ENCODE results near the gene CYP27C1. TPM values are rescaled to one million over a fixed set of nuclear protein-coding genes. Genes with fewer than 3 reads are reported as not detected.

CYP27C1 gene
- total RNA-seq, 4 donors from 2014 or later, result 0.95 to 4.6 (median 1.6) TPM

GRCh38 chr2:127185093-127185492, 35.0 kb downstream of the CYP27C1 start:
- no peak for DNase-seq

GRCh38 chr2:127183771-127184170, 36.3 kb downstream of the CYP27C1 start:
- Histone ChIP-seq H3K4me3 (no peak overlapping the region), H3K4me1 (no peaks in the 10 kb centered on the region), H3K27ac (no peak overlapping the region), H3K27me3 (no peaks in the 10 kb centered on the region), H3K9me3 (no peaks in the 10 kb centered on the region), H3K36me3 (no peaks in the 10 kb centered on the region)
- 79 to 86% methylated on average over 3 of the region's 3 CpGs for WGBS, 2 donors
- intact Hi-C loops (cut with DNase I), result no loop called here
- DNase-seq, result no peak
- no peak for TF ChIP-seq POLR2A (IDR thresholded peaks at IDR 0.05)
- no peak for TF ChIP-seq CTCF (IDR thresholded peaks at IDR 0.05)

More at GRCh38 chr2:127185093-127185492, 35.0 kb downstream of the CYP27C1 start:
- intact Hi-C loops (cut with DNase I), result no loop called here
- Histone ChIP-seq H3K4me1 (no peaks in the 10 kb centered on the region), H3K4me3 (no peak overlapping the region), H3K36me3 (no peaks in the 10 kb centered on the region), H3K27me3 (no peaks in the 10 kb centered on the region), H3K27ac (no peak overlapping the region), H3K9me3 (no peaks in the 10 kb centered on the region)
- TF ChIP-seq POLR2A (IDR thresholded peaks at IDR 0.05), result no peak
- no peak for TF ChIP-seq CTCF (IDR thresholded peaks at IDR 0.05)
- 66 to 80% methylated on average over 9 of the region's 9 CpGs for WGBS, 2 donors

GRCh38 chr2:127182626-127183458, 37.3 kb downstream of the CYP27C1 start:
- Histone ChIP-seq H3K27me3 (no peaks in the 10 kb centered on the region), H3K9me3 (no peaks in the 10 kb centered on the region), H3K4me1 (no peaks in the 10 kb centered on the region), H3K36me3 (no peaks in the 10 kb centered on the region), H3K4me3 (no peak overlapping the region), H3K27ac (no peak overlapping the region)
- WGBS, 2 donors, result 87 to 91% methylated on average over 10 of the region's 10 CpGs
- intact Hi-C loops (cut with DNase I), result no loop called here
- DNase-seq, result no peak
- TF ChIP-seq POLR2A (IDR thresholded peaks at IDR 0.05) (no peak), CTCF (IDR thresholded peaks at IDR 0.05) (no peak)

- H3K4me3 ChIP-seq, result no peak overlapping the region
- intact Hi-C loops (cut with DNase I), result no loop called here
- no peak for TF ChIP-seq POLR2A (IDR thresholded peaks at IDR 0.05)
- TF ChIP-seq CTCF (IDR thresholded peaks at IDR 0.05), result no peak
- H3K27ac ChIP-seq, result no peak overlapping the region
- H3K9me3 ChIP-seq, result no peaks in the 10 kb centered on the region
- no peaks in the 10 kb centered on the region for H3K36me3 ChIP-seq
- peaks cover 0 to 7% (median 4%) of the 10 kb centered on the region in 3 donors for H3K4me1 ChIP-seq
- DNase-seq, result no peak
- no peaks in the 10 kb centered on the region for H3K27me3 ChIP-seq
- 71% methylated on average over 1 of the region's 4 CpGs; no CpG with 5 or more reads in 1 of the 2 donors for WGBS, 2 donors
These were observed 38.2 kb downstream of the CYP27C1 start for GRCh38 chr2:127181851-127182250.

GRCh38 chr2:127179766-127180165, 40.3 kb downstream of the CYP27C1 start:
- DNase-seq, result no peak
- intact Hi-C loops (cut with DNase I), result no loop called here
- TF ChIP-seq POLR2A (IDR thresholded peaks at IDR 0.05) (no peak), CTCF (IDR thresholded peaks at IDR 0.05) (no peak)
- H3K27ac ChIP-seq, result no peak overlapping the region
- H3K9me3 ChIP-seq, result no peaks in the 10 kb centered on the region
- no peaks in the 10 kb centered on the region for H3K27me3 ChIP-seq
- peaks cover 15 to 28% (median 18%) of the 10 kb centered on the region in 3 donors for H3K4me1 ChIP-seq
- 61 to 74% methylated on average over 3 of the region's 3 CpGs for WGBS, 2 donors
- H3K36me3 ChIP-seq, result no peaks in the 10 kb centered on the region
- no peak overlapping the region for H3K4me3 ChIP-seq
